SK-N-SH (cell line): ENCODE measurements around the gene SUPT5H. TPM values are rescaled to one million over a fixed set of nuclear protein-coding genes. Genes with fewer than 3 reads are reported as not detected.

Source experiments
- CTCF ChIA-PET: fragments of 300-600, 350-600 bp; formaldehyde crosslinking; extraction: SDS; loops from one replicate; lab custom pipeline; 2021; lab: Yijun Ruan, JAX
- POLR2A ChIA-PET: fragments of 350-600 bp; sonication (Branson Sonifier 250); formaldehyde crosslinking; extraction: SDS; loops from one replicate; lab custom pipeline; 2020; ENCODE audit warnings: antibody characterized with exemption, inconsistent platforms; lab: Yijun Ruan, JAX
- DNase-seq: peaks from one replicate; pipeline ENCODE4 v3.0.0; 2012
- H2AFZ ChIP-seq: fragments of 200-600 bp; sonication (generic); 2 replicates; pipeline ENCODE4 v1.8.1; 2016; ENCODE audit warnings: antibody characterized with exemption, mild to moderate bottlenecking, low read depth
- H3F3A ChIP-seq: fragments of 200-600 bp; sonication (generic); replicated peaks from 2 replicates; pipeline ENCODE3; 2016; ENCODE audit warnings: antibody characterized with exemption, mild to moderate bottlenecking; ENCODE audit not compliant: insufficient read depth
- H3K27ac ChIP-seq, 2 experiments: fragments of 200-500 bp in 1 of 2; fragments of 200-600 bp in 1 of 2; sonication (Bioruptor generic) in 1 of 2; sonication (generic), shearing (Covaris generic) in 1 of 2; 2 replicates each; pipeline versions ENCODE4 v1.5.1 to v1.6.1; 2014 to 2016; ENCODE audit warnings: low read depth in 2 of 2, inconsistent platforms in 1 of 2, low read length in 1 of 2, mild to moderate bottlenecking in 1 of 2, mixed read lengths in 1 of 2
- H3K27me3 ChIP-seq: fragments of 200-600 bp; sonication (generic), shearing (Covaris generic); 2 replicates; pipeline ENCODE4 v1.6.1; 2016; ENCODE audit warnings: mixed run types; ENCODE audit not compliant: insufficient read depth
- H3K36me3 ChIP-seq, 2 experiments: fragments of 200-500 bp in 1 of 2; fragments of 200-600 bp in 1 of 2; sonication (Bioruptor generic) in 1 of 2; sonication (generic) in 1 of 2; replicated peaks in 1 of 2; 2 replicates each; pipeline versions ENCODE3 to v1.5.1; 2014 to 2016; ENCODE audit warnings: low read length in 1 of 2, mild to moderate bottlenecking in 1 of 2; ENCODE audit not compliant: insufficient read depth in 2 of 2, control insufficient read depth in 1 of 2
- H3K4me1 ChIP-seq, 2 experiments: fragments of 200-500 bp in 1 of 2; fragments of 200-600 bp in 1 of 2; sonication (Bioruptor generic) in 1 of 2; sonication (generic), shearing (Covaris generic) in 1 of 2; 2 replicates each; pipeline versions ENCODE4 v1.5.1 to v1.6.1; 2014 to 2016; ENCODE audit warnings: low read depth in 1 of 2, low read length in 1 of 2, mixed run types in 1 of 2; ENCODE audit not compliant: insufficient read depth in 2 of 2, control insufficient read depth in 1 of 2
- H3K4me2 ChIP-seq: fragments of 200-600 bp; sonication (generic), shearing (Covaris generic); 2 replicates; pipeline ENCODE4 v1.6.1; 2017; ENCODE audit warnings: mixed run types
- H3K4me3 ChIP-seq, 2 experiments: fragments of 200-500 bp in 1 of 2; fragments of 200-600 bp in 1 of 2; sonication (Bioruptor generic) in 1 of 2; sonication (generic), shearing (Covaris generic) in 1 of 2; 2 replicates each; pipeline versions ENCODE4 v1.5.1 to v1.8.1; 2014 to 2016; ENCODE audit warnings: low read depth in 2 of 2, inconsistent platforms in 1 of 2, low read length in 1 of 2, mild to moderate bottlenecking in 1 of 2, mixed read lengths in 1 of 2, moderate library complexity in 1 of 2
- H3K79me2 ChIP-seq: fragments of 200-600 bp; sonication (generic); 2 replicates; pipeline ENCODE4 v1.8.1; 2017; ENCODE audit warnings: mild to moderate bottlenecking; ENCODE audit not compliant: insufficient read depth
- H3K9ac ChIP-seq: fragments of 200-600 bp; sonication (generic); 2 replicates; pipeline ENCODE4 v1.6.1; 2017; ENCODE audit warnings: mixed run types
- H3K9me2 ChIP-seq: fragments of 200-600 bp; sonication (generic); 2 replicates; pipeline ENCODE4 v1.6.1; 2017; ENCODE audit warnings: mixed run types
- H3K9me3 ChIP-seq: fragments of 200-600 bp; sonication (generic); 2 replicates; pipeline ENCODE4 v1.6.1; 2017; ENCODE audit warnings: mixed run types, mild to moderate bottlenecking, moderate library complexity
- H4K20me1 ChIP-seq: fragments of 200-600 bp; sonication (generic); 2 replicates; pipeline ENCODE4 v1.6.1; 2017; ENCODE audit warnings: mild to moderate bottlenecking, mixed run types; ENCODE audit not compliant: insufficient read depth
- ELF1 ChIP-seq: IDR thresholded peaks from 2 replicates; pipeline ENCODE4 v1.4.0; 2012
- EP300 ChIP-seq, 2 experiments: IDR thresholded peaks; 2 replicates each; pipeline versions ENCODE4 v1.4.0 to v1.6.1; 2012; ENCODE audit warnings: borderline replicate concordance in 1 of 2, low read depth in 1 of 2, low read length in 1 of 2
- FOSL2 ChIP-seq: IDR thresholded peaks from 2 replicates; pipeline ENCODE4 v1.4.0; 2012; ENCODE audit warnings: low read depth, mild to moderate bottlenecking, moderate library complexity, borderline replicate concordance
- FOXM1 ChIP-seq: IDR thresholded peaks from 2 replicates; pipeline ENCODE4 v1.4.0; 2012; ENCODE audit warnings: low read depth, mild to moderate bottlenecking
- GATA2 ChIP-seq: sonication (generic); formaldehyde crosslinking; IDR thresholded peaks from 2 replicates; pipeline ENCODE4 v1.5.0; 2020; ENCODE audit warnings: mild to moderate bottlenecking, missing genetic modification reagents
- NFIC ChIP-seq: IDR thresholded peaks from 2 replicates; pipeline ENCODE4 v1.4.0; 2012; ENCODE audit warnings: borderline replicate concordance
- POLR2AphosphoS5 ChIP-seq: IDR thresholded peaks from 2 replicates; pipeline ENCODE4 v1.6.1; 2012; ENCODE audit warnings: low read depth, low read length
- RCOR1 ChIP-seq: fragments of 150-350 bp; IDR thresholded peaks from 2 replicates; pipeline ENCODE4 v1.6.1; 2017; ENCODE audit warnings: antibody characterized with exemption, low read length
- SIN3A ChIP-seq: IDR thresholded peaks from 2 replicates; pipeline ENCODE4 v1.6.1; 2012; ENCODE audit warnings: low read depth, mild to moderate bottlenecking, low read length, moderate library complexity, borderline replicate concordance
- TCF12 ChIP-seq: IDR thresholded peaks from 2 replicates; pipeline ENCODE4 v1.4.0; 2012
- WGBS: methylation state at CpG from one replicate; pipeline ENCODE4 v1.1.6; 2017; ENCODE audit warnings: low lambda C conversion rate; 5-methylcytosine and 5-hydroxymethylcytosine counted together
- polyA plus RNA-seq, 3 experiments: library from polyadenylated mRNA; depleted of rRNA; stranded (reverse); fragments of >200 nt; gene quantifications; 2 replicates each; pipeline ENCODE4 v1.2.3, GENCODE V29; 2012
- TF ChIP-seq, protein P1 (sequence below): IDR thresholded peaks from 2 replicates; pipeline ENCODE4 v1.6.1; 2012; ENCODE audit warnings: mild to moderate bottlenecking, low read depth, low read length, moderate library complexity
- TF ChIP-seq, protein P2 (sequence below): IDR thresholded peaks from 2 replicates; pipeline ENCODE4; 2012
- TF ChIP-seq, protein P3 (sequence below): fragments of 150-350 bp; IDR thresholded peaks from 2 replicates; pipeline ENCODE4 v1.6.1; 2017; ENCODE audit warnings: antibody characterized with exemption, low read length, low read depth, borderline replicate concordance
- TF ChIP-seq, protein P4 (sequence below): IDR thresholded peaks from 2 replicates; pipeline ENCODE4 v1.4.0; 2012; ENCODE audit warnings: low read depth, borderline replicate concordance

The SUPT5H gene
- polyA plus RNA-seq, 1 of the 3 experiments (the other 2 are of a cell fraction), result 137 TPM

DNA sequence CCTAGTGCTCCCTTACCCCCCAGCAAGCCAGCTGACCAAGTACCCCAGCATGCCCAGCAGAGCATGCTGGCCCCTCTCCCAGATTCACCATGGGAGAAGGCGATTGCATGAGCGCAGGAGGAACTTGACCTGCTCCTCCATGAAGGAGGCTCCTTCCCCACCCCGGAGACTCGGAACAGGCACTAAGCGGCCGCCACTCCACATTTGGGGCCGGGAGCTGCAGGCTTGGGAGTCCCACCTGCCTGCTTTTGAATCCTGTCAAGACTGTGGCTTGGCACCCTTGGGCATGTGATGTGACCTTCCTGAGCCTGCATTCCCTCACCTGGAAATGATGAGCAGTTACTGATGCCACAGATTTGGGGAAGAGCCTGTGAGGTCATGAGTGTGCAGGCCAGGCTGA lies 22.6 kb downstream of the SUPT5H start:
- Histone ChIP-seq H3K4me1 (no peaks in the 10 kb centered on the region), H2AFZ (no peak overlapping the region), H3K79me2 (peaks cover 10% of the 10 kb centered on the region; the same call in 1 of the 2 replicates), H3K9me2 (no peaks in the 10 kb centered on the region), H3K27ac (no peak overlapping the region), H3K36me3 (peaks cover 20 to 83% of the 10 kb centered on the region in 2 experiments), H4K20me1 (no peaks in the 10 kb centered on the region), H3K9me3 (no peaks in the 10 kb centered on the region), H3F3A (no peaks in the 10 kb centered on the region), H3K4me3 (no peak overlapping the region), H3K4me2 (no peak overlapping the region), H3K9ac (no peak overlapping the region), H3K27me3 (no peaks in the 10 kb centered on the region)
- CTCF ChIA-PET, result interaction anchor here (1.3 to 5.6 kb wide), 2 partner anchors 66 to 84 kb away, joined by 3 to 22 read pairs; partner anchors contain the start of gene EID2B
- POLR2A ChIA-PET, result no interaction called here
- TF ChIP-seq SIN3A (no peak), POLR2AphosphoS5 (no peak), ELF1 (no peak), FOXM1 (no peak), TCF12 (no peak), GATA2 (CRISPR knock-in tag) (no peak), RCOR1 (no peak), FOSL2 (no peak), NFIC (no peak), EP300 (IDR thresholded peaks at IDR 0.05; ENCODE audit: borderline replicate concordance in 1 of 2, low read depth in 1 of 2, low read length in 1 of 2) (no peak)
- TF ChIP-seq, protein P1, sequence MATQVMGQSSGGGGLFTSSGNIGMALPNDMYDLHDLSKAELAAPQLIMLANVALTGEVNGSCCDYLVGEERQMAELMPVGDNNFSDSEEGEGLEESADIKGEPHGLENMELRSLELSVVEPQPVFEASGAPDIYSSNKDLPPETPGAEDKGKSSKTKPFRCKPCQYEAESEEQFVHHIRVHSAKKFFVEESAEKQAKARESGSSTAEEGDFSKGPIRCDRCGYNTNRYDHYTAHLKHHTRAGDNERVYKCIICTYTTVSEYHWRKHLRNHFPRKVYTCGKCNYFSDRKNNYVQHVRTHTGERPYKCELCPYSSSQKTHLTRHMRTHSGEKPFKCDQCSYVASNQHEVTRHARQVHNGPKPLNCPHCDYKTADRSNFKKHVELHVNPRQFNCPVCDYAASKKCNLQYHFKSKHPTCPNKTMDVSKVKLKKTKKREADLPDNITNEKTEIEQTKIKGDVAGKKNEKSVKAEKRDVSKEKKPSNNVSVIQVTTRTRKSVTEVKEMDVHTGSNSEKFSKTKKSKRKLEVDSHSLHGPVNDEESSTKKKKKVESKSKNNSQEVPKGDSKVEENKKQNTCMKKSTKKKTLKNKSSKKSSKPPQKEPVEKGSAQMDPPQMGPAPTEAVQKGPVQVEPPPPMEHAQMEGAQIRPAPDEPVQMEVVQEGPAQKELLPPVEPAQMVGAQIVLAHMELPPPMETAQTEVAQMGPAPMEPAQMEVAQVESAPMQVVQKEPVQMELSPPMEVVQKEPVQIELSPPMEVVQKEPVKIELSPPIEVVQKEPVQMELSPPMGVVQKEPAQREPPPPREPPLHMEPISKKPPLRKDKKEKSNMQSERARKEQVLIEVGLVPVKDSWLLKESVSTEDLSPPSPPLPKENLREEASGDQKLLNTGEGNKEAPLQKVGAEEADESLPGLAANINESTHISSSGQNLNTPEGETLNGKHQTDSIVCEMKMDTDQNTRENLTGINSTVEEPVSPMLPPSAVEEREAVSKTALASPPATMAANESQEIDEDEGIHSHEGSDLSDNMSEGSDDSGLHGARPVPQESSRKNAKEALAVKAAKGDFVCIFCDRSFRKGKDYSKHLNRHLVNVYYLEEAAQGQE, result no peak
- TF ChIP-seq, protein P2, sequence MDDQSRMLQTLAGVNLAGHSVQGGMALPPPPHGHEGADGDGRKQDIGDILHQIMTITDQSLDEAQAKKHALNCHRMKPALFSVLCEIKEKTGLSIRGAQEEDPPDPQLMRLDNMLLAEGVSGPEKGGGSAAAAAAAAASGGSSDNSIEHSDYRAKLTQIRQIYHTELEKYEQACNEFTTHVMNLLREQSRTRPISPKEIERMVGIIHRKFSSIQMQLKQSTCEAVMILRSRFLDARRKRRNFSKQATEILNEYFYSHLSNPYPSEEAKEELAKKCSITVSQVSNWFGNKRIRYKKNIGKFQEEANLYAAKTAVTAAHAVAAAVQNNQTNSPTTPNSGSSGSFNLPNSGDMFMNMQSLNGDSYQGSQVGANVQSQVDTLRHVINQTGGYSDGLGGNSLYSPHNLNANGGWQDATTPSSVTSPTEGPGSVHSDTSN, result no peak
- TF ChIP-seq, protein P3, sequence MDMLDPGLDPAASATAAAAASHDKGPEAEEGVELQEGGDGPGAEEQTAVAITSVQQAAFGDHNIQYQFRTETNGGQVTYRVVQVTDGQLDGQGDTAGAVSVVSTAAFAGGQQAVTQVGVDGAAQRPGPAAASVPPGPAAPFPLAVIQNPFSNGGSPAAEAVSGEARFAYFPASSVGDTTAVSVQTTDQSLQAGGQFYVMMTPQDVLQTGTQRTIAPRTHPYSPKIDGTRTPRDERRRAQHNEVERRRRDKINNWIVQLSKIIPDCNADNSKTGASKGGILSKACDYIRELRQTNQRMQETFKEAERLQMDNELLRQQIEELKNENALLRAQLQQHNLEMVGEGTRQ, result no peak
- TF ChIP-seq, protein P4, sequence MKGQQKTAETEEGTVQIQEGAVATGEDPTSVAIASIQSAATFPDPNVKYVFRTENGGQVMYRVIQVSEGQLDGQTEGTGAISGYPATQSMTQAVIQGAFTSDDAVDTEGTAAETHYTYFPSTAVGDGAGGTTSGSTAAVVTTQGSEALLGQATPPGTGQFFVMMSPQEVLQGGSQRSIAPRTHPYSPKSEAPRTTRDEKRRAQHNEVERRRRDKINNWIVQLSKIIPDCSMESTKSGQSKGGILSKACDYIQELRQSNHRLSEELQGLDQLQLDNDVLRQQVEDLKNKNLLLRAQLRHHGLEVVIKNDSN, result no peak
- 96% methylated on average over 7 of the region's 7 CpGs for WGBS
- no peak for DNase-seq
